ENCODE data around the gene CD40.

The CD40 gene

DNA sequence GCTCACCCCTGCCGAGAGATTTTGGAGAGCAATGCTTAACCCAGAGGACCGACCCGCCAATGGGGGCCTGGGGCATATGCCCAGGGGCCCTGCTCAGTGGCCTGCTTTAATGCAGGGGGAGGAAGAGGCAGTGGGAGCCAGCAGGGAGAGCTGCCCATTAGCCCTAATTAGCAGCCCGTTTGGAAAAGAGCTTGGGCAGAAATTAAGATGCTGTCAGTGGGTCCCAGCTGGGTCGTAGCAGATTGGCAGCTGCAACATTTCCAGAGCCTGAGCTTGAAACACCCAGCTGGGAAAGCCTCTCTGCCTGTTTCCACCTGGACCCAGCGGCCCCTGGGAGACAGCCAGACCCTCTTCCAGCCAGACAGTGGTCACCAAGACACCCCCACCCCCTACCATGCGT is 39.5 kb downstream of the CD40 start:
- Histone ChIP-seq H3K9me3 (no peaks in the 10 kb centered on the region), H3K4me3 (no peak overlapping the region), H3K27ac (no peak overlapping the region), H3K36me3 (no peaks in the 10 kb centered on the region), H3K27me3 (peaks cover 0 to 71% of the 10 kb centered on the region in 2 donors), H3K4me1 (no peaks in the 10 kb centered on the region)
- no peak for DNase-seq
- intact Hi-C loops (cut with DNase I; ENCODE audit: low total_unique reads) = no loop called here
- TF ChIP-seq, protein P1, sequence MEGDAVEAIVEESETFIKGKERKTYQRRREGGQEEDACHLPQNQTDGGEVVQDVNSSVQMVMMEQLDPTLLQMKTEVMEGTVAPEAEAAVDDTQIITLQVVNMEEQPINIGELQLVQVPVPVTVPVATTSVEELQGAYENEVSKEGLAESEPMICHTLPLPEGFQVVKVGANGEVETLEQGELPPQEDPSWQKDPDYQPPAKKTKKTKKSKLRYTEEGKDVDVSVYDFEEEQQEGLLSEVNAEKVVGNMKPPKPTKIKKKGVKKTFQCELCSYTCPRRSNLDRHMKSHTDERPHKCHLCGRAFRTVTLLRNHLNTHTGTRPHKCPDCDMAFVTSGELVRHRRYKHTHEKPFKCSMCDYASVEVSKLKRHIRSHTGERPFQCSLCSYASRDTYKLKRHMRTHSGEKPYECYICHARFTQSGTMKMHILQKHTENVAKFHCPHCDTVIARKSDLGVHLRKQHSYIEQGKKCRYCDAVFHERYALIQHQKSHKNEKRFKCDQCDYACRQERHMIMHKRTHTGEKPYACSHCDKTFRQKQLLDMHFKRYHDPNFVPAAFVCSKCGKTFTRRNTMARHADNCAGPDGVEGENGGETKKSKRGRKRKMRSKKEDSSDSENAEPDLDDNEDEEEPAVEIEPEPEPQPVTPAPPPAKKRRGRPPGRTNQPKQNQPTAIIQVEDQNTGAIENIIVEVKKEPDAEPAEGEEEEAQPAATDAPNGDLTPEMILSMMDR (IDR thresholded peaks at IDR 0.05) = no peak

DNA sequence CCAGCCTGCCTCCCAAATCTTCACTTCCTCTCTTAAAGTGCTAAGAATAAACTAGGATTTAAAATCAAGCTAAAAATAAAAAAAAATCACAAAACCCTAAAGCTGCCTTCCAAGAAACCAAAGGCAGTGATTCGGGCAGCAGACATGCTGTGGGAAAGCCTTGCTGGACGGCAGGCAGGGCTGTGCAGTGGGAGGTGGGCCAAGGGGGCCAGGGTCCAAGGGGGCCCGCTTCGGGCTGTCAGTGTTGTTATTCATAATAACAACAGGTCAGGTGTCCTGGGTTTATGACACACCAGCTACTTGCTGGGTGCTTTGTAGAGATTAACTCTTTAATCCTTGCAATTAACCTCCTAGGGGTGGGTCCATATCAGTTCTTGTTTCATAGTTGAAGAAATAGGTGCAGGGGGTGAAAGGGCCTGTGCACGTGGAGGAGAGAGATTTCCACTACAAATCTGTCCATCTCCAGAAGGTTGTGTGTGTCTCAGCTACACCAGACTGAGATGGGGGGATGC is 40.4 kb downstream of the CD40 start:
- Histone ChIP-seq H3K4me3 (no peak overlapping the region), H3K27me3 (peaks cover 0 to 71% of the 10 kb centered on the region in 2 donors), H3K36me3 (no peaks in the 10 kb centered on the region), H3K4me1 (no peaks in the 10 kb centered on the region), H3K27ac (no peak overlapping the region), H3K9me3 (no peaks in the 10 kb centered on the region)
- TF ChIP-seq, protein P1 (IDR thresholded peaks at IDR 0.05) = no peak
- no peak for DNase-seq
- intact Hi-C loops (cut with DNase I; ENCODE audit: low total_unique reads) = no loop called here

DNA sequence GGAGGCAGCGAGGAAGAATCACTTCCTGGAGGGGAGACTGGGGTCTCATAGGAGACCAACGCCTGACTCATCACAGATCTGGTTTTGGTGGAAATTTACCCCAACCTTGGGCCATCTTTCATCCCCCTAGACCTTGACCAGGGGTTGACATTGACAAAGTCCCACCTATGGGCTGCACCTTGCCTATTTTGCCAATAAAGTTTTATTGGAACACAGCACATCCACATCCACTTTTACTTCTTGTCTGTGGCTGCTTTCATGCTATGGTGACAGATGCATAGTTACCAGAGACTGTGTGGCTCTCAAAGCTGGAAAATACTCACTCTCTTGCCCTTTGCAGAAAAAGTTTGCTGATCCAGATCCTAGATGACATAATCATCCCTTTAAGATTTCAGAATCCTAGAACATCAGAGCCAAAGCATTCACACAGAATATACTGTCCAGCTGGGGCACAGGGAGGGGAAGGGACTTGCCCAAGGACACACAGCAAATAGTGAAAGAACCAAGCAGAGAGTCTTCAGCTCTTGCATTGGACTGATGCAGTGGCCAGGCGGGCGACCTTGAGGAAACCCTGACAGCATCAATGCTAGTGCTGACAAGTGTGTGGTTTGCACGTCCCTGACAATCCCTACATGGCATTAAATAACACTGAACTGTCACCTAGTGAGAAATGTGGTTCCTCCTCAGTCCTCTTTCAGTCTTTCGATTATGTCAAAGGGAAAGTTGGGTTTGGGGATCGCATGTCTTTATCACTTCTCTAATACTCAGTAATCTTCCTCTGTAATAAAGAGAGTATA is 41.2 kb downstream of the CD40 start:
- intact Hi-C loops (cut with DNase I; ENCODE audit: low total_unique reads) = no loop called here
- TF ChIP-seq, protein P1 (IDR thresholded peaks at IDR 0.05) = no peak
- Histone ChIP-seq H3K27me3 (peaks cover 0 to 74% of the 10 kb centered on the region in 2 donors), H3K4me3 (no peak overlapping the region), H3K4me1 (no peaks in the 10 kb centered on the region), H3K27ac (no peak overlapping the region), H3K36me3 (no peaks in the 10 kb centered on the region), H3K9me3 (no peaks in the 10 kb centered on the region)
- DNase-seq = no peak

DNA sequence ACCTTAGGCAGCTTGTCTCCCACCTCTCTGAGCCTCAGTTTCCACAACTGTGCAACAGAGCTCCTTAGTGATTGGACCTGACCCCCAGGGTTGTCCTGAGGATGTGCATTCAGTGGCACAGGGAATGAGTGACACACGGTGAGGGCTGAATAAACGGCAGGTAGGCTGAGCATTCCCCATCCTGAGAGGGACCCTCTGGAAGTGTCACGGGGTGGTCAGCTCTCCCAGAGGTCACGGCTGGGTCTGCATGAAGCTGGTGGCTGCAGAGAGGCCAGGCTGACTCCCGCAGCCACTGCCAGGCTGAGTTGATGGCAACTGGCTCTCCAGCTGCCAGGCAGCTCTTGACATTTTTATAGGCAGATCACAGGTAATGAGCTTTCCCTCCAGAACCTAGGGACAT is 42.5 kb downstream of the CD40 start:
- Histone ChIP-seq H3K27me3 (peaks cover 0 to 72% of the 10 kb centered on the region in 2 donors), H3K36me3 (no peaks in the 10 kb centered on the region), H3K9me3 (no peaks in the 10 kb centered on the region), H3K4me1 (no peaks in the 10 kb centered on the region), H3K4me3 (no peak overlapping the region), H3K27ac (no peak overlapping the region)
- TF ChIP-seq, protein P1 (IDR thresholded peaks at IDR 0.05) = no peak
- no peak for DNase-seq
- intact Hi-C loops (cut with DNase I; ENCODE audit: low total_unique reads) = no loop called here

DNA sequence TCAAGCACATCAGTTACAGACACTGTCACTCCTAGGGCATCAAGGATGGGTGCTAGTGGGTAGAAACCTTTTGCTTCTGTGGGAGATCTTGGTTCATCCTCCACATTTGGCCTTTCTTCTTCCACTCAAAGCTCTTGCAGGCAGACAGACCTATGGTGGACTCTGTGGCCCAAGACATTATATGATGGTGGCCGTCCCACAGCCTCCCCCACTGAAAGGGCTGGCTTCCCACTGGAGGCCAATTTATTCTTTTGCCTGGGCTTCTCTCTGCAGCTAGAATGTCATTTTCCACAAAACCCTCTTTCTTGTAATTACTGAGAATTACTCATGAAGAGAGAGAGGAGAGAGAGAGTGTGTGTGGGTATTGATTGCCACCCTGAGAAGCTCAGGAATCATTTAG is 43.8 kb downstream of the CD40 start:
- TF ChIP-seq, protein P1 (IDR thresholded peaks at IDR 0.05) = no peak
- H3K4me1 ChIP-seq = no peaks in the 10 kb centered on the region
- intact Hi-C loops (cut with DNase I; ENCODE audit: low total_unique reads) = no loop called here
- no peaks in the 10 kb centered on the region for H3K36me3 ChIP-seq
- H3K27ac ChIP-seq = no peak overlapping the region
- H3K9me3 ChIP-seq = no peaks in the 10 kb centered on the region
- no peak for DNase-seq
- peaks cover 0 to 72% of the 10 kb centered on the region in 2 donors for H3K27me3 ChIP-seq
- no peak overlapping the region for H3K4me3 ChIP-seq
